PFSK-1 (cell line): Measurements from ENCODE around the gene AIG1.

ENCODE experiments used
- POLR2AphosphoS5 ChIP-seq: IDR thresholded peaks from 2 replicates; pipeline ENCODE4 v1.6.1; 2012; ENCODE audit warnings: low read depth, mild to moderate bottlenecking, control low read depth, low read length, moderate library complexity
- REST ChIP-seq, 2 experiments: IDR thresholded peaks; 2 replicates each; pipeline versions ENCODE4 v1.6.1 to v1.8.0; 2011 to 2012; ENCODE audit warnings: low read depth in 2 of 2, low read length in 2 of 2, control low read depth in 1 of 2, inconsistent platforms in 1 of 2, mild to moderate bottlenecking in 1 of 2, moderate library complexity in 1 of 2; ENCODE audit not compliant: insufficient read depth in 1 of 2

- TF ChIP-seq POLR2AphosphoS5 (no peak), REST (IDR thresholded peaks at IDR 0.05; ENCODE audit: insufficient read depth in 1 of 2, low read depth in 2 of 2, low read length in 2 of 2) (no peak)
These were observed 36.6 kb downstream of the AIG1 start for GRCh38 chr6:143097224-143097795.
